Cerebellar cortex (tissue), 1 donor: ENCODE results near the gene PRAMEF6.
"Not testable (repeated sequence)": the region's sequence is repeated elsewhere in the genome, so short reads cannot be mapped to it uniquely, and the experiment has no call there.

Source experiments
- DNase-seq: peaks from one replicate; pipeline ENCODE4 v3.0.0-alpha.2; 2015; ENCODE audit warnings: low spot score

The PRAMEF6 gene

DNA sequence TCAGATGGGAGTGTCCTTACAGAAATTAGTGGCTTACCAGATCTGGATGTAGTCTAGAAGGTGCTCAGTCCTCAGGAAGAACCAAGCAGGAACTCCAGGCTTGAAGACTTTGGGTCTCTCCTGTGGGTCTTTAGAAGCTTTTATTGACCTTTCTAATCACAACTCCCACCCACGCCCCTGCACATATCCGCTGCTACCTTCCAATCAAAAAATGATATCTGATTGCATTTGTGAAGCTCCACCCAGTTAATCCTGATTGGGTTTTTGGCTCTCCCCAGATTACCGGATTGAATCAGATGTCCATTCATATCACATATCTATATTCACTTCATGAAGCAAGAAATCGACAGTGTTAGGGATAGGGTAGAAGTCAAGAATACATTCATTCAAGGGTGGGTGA is at the start of gene PRAMEF6:
Gene PRAMEF6 (minus strand): TSS at position 101 of the 400 bp plus-strand sequence. CDS start 5,062 bp downstream, outside the sequence.
- not testable (repeated sequence) for DNase-seq

DNA sequence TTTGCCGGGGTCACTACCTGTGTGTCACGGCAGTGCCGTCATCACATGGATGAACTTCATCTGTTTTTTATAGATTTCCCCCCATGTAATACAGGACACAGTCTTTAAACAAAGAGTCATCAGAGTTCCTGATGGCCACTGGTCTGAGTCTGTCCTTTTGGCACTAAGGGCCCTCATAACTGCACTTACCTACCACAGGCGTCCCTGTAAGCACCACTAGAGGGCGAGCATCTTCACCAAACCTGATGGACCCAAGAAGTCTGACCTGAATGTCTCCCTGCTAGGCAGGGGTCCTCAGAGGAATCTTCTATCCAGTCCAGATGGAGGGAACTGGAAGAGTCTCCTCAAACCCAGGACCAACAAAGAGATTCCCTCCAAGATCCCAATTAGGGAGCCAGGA is 23.0 kb downstream of the PRAMEF6 start:
- DNase-seq: not testable (repeated sequence)

DNA sequence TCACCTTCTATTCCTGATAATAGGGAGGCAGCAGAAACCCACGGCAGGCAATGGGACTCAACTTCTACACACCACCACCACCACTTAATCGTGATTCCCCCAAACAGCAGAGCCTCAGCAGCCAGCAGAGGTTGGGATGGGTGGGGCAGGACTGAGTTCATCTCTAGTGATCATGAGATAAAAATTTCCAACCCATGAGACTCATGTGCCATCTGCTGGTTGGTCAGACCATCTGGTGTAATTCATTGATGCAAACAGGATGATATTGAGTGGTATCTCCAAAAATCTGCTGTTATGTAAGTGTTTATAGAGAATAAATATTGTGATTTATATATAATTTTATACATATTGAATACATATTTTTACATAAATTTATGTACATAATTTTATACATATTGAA is 25.6 kb downstream of the PRAMEF6 start:
- DNase-seq: not testable (repeated sequence)

DNA sequence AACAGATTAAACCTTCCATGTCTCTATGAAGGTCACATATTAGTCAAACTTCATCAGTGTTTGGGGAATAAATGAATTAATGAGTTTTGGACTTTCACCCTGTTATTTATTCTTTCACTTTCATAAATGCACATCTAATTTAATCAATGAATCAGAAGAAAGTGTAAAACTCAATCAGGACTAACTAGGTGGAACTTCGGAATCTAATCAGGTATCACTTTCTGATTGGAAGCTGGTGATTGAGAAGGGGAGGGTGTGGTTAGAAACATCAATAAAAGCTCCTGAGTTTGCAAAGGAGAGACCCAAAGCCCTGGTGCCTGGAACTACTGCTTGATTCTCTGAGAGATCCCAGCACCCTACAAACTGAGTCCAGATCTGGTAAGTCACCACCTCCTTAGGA is 31.1 kb downstream of the PRAMEF6 start, which contains the start of gene PRAMEF7:
Gene PRAMEF7 (plus strand): TSS at position 301 of the 400 bp plus-strand sequence. CDS start 1,083 bp downstream, outside the sequence.
- not testable (repeated sequence) for DNase-seq

DNA sequence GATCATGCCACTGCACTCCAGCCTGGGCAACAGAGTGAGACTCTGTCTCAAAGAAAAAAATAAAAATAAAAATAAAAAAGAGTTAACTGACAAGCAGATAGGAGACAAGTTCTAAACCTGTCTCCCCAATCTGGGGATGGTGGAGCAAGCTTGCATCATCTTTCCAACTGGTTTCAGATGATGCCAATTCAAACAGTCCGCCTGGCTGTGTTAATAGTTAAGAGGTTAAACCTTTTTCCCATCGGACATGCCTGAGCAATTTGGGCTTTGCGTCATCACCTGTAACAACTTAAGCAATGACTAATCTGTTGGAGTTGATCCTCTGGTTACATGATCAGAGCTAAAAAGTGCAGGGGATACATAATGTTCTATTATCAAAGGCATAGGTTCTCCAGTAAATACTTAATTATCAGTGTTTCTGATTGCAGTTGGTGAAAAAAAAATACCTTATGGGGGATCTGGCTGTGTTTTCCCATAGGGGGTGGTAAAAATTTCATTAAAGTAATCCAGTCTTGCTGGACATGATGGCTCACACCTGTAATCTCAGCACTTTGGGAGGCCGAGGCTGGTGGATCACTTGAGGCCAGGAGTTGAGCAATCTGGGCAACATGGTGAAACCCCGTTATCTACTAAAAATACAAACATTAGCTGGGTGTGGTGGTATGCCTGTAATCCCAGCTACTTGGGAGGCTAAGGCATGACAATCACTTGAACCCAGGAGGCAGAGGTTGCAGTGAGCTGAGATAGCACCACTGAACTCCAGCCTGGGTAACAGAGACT is 43.4 kb downstream of the PRAMEF6 start:
- DNase-seq: not testable (repeated sequence)

DNA sequence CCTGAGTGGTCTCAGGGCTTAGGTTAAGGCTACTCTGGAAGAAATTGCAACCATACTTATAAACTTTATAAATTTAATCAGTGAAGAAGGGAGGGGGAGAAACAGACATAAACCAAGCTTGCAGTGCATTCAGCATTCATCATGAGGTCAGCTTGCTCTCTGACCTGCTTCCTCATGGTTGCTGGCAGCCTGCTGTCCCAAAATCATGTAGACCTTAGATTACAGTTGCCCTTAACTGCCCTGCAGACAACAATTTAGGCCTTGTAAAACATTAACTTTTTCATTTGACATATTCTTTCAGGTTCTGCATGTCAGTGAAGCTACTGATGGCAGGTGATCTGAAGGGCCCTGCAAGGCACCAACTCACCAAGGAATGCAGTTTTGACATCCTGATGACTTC is 48.2 kb downstream of the PRAMEF6 start:
- DNase-seq: not testable (repeated sequence)

DNA sequence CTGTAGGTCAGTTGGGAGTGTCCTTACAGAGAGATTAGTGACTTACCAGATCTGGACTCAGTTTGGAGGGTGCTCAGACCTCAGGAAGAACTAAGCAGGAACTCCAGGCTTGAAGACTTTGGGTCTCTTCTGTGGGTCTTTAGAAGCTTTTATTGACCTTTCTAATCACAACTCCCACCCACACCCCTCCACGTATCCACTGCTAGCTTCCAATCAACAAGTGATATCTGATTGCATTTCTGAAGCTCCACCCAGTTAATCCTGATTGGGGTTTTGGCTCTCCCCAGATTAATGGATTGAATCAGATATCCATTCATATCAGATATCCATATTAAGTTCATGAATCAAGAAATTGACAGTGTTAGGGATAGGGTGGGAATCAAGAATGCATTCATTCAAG is 49.2 kb downstream of the PRAMEF6 start, which contains the start of gene PRAMEF10:
Gene PRAMEF10 (minus strand): TSS at position 101 of the 400 bp plus-strand sequence. CDS start 2,423 bp downstream, outside the sequence.
- not testable (repeated sequence) for DNase-seq
